ENCODE measurements around the gene MFAP3L.

Gene MFAP3L

GRCh38 chr4:169998981-169999380 lies 27.2 kb downstream of the MFAP3L start:
- H3K4me3 ChIP-seq (ENCODE audit: control insufficient read depth, low read depth, low read length) = no peak overlapping the region
- TF ChIP-seq CTCF (IDR thresholded peaks at IDR 0.05; ENCODE audit: control insufficient read depth, insufficient read depth, low read depth, low read length, missing control alignments) = no peak
- no peak for DNase-seq (ENCODE audit: low read depth)

DNA sequence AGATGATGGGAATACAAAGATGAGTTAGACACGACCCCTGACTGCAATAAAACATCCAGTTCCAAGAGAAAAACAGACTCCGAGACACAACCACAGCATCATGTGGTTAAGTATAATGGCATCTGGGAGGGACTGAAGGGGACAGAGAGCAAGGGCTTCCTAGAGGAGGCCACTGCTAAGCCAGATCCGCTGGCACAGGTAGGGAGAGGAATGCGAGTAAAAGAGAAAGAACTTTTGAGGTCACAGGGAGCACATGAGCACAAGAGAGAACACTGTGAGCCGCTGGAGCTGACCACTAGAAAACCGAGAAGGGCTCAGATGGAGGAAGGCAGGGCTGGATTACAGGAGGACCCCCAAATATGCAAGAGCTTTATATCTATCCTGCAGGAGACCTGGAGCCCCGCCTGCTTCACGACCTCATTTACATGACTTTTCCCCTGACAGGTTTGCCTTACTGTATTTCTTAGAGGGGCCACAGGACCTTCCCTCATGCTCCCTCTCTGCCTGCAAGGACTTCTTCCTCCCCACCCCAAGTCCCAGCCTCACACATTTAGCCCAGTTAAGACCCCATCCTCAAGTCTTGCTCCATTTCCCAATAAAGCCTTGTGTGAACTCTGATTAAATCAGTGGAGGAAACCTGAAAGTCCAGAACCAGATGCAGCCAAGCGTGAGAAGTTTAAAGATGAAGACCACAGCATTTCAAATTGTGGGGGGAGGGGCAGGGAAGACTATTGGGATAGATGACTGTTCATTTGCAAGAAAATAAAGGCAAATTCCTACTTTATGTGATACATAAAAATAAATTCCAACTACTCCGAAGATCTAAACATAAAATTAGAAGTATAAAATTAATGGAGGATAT lies 29.6 kb downstream of the MFAP3L start:
- no peak overlapping the region for H3K4me3 ChIP-seq (ENCODE audit: control insufficient read depth, low read depth, low read length)
- no peak for DNase-seq (ENCODE audit: low read depth)
- no peak for TF ChIP-seq CTCF (IDR thresholded peaks at IDR 0.05; ENCODE audit: control insufficient read depth, insufficient read depth, low read depth, low read length, missing control alignments)

DNA sequence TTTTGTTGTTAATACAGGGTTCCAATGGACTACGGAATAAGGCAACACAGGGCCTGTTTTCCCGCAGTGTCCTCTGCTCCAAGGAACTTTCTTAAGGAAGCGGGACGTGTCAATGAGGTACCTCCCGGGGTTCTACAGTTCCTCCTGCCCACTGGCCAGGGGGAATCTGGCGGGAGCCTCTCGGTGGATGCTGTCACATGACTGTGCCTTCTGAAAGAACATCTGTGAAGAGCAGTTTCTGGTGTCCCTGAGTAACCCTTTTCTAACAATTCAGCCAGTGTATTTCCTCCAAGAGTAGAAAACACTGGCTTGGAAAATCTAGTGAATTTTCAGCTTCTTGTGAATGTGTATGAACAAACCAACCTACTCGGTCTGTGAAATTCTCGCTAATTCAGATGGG lies 32.7 kb downstream of the MFAP3L start:
- DNase-seq (ENCODE audit: low read depth) = no peak
- TF ChIP-seq CTCF (IDR thresholded peaks at IDR 0.05; ENCODE audit: control insufficient read depth, insufficient read depth, low read depth, low read length, missing control alignments) = no peak

DNA sequence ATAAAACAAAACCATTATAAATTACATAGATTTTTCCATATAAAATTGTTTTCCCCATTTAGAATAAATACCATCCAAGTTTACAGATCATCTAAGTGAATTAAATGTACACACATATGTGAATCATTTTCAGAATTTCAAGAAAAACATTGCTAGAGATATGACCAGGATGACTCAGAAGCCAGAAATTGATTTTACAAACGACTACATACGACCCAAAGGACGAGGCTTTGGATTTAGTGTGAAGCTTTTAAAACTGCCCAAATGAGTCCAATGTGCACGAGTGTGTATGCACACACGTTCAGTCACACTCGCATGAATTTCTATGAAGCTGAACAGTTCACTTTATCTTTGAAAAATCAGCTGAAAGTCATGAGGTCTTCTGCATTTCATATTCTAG lies 37.9 kb downstream of the MFAP3L start:
- no peak for TF ChIP-seq CTCF (IDR thresholded peaks at IDR 0.05; ENCODE audit: control insufficient read depth, insufficient read depth, low read depth, low read length, missing control alignments)
- DNase-seq (ENCODE audit: low read depth) = no peak
- no peak overlapping the region for H3K4me3 ChIP-seq (ENCODE audit: control insufficient read depth, low read depth, low read length)

More for the DNA sequence above, 32.7 kb downstream of the MFAP3L start:
- H3K4me3 ChIP-seq (ENCODE audit: control insufficient read depth, low read depth, low read length) = no peak overlapping the region

- DNase-seq (ENCODE audit: low read depth) = no peak
- H3K4me3 ChIP-seq (ENCODE audit: control insufficient read depth, low read depth, low read length) = no peak overlapping the region
- no peak for TF ChIP-seq CTCF (IDR thresholded peaks at IDR 0.05; ENCODE audit: control insufficient read depth, insufficient read depth, low read depth, low read length, missing control alignments)
Observed at GRCh38 chr4:169987327-169988228, 38.6 kb downstream of the MFAP3L start.

DNA sequence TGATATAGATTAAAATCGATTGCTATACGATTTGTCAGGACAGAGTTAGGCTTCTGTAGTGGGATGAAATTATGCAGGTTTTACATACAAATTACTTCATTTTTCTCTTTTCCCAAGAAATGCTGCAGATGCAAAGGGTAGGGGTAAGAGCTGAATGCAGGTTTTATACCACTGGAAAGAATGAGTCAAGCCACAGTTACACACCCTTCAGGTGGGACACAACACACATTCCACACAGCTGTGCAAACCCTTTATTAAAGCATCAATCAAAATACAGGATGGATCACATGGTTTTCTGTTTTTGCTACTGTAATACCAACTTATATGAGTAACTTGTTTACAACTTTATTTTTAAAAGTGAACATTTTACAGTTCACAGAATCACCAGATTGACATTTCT lies 39.8 kb downstream of the MFAP3L start:
- H3K4me3 ChIP-seq (ENCODE audit: control insufficient read depth, low read depth, low read length) = no peak overlapping the region
- DNase-seq (ENCODE audit: low read depth) = no peak
- TF ChIP-seq CTCF (IDR thresholded peaks at IDR 0.05; ENCODE audit: control insufficient read depth, insufficient read depth, low read depth, low read length, missing control alignments) = no peak
